Measurements from ENCODE around the gene SYNGAP1.
"Not testable (repeated sequence)": the region's sequence is repeated elsewhere in the genome, so short reads cannot be mapped to it uniquely, and the experiment has no call there.

The SYNGAP1 gene

DNA sequence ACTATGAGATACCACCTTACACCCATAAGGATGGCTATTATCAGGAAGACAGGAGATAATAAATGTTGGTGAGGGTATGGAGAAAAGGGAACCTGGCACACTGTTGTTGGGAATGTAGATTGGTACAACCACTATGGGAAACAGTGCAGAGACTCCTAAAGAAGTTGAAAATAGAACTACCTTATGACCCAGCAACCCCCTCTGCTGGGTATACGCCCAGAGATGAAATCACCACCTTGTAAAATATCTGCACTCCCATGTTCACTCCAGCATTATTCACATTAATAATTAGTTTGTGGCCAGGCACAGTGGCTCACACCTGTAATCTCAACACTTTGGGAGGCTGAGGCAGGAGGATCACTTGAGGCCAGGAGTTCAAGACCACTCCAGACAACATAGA lies 61.3 kb downstream of the SYNGAP1 start:
- no peak for DNase-seq (ENCODE audit: low read depth)

DNA sequence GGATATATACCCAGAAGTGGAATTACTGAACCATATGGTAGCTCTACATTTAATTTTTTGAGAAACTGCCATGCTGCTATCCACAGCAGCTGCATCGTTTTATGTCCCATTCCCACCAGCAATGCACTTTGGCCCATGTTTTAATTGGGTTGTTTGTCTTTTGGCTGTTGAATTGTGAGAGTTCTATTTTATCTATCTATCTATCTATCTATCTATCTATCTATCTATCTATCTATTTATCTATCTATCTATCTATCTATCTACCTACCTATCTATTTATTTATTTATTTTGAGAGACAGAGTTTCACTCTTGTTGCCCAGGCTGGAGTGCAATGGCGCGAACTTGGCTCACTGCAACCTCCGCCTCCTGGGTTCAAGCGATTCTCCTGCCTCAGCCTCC lies 62.8 kb downstream of the SYNGAP1 start:
- not testable (repeated sequence) for DNase-seq (ENCODE audit: low read depth)

DNA sequence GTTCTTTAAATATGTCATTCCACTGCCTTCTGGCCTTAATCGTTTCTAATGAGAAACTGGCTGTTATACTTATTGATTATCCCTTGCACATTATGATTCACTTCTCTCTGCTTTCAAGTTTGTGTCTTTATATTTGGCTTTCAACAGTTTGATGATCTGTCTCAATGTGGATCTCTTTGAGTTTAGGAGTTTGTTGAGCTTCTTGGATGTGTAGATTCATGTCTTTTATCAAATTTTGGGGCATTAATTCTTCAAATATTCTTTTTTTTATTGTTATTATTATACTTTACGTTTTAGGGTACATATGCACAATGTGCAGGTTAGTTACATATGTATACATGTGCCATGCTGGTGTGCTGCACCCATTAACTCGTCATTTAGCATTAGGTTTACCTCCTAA lies 63.8 kb downstream of the SYNGAP1 start:
- DNase-seq (ENCODE audit: low read depth), result no peak

DNA sequence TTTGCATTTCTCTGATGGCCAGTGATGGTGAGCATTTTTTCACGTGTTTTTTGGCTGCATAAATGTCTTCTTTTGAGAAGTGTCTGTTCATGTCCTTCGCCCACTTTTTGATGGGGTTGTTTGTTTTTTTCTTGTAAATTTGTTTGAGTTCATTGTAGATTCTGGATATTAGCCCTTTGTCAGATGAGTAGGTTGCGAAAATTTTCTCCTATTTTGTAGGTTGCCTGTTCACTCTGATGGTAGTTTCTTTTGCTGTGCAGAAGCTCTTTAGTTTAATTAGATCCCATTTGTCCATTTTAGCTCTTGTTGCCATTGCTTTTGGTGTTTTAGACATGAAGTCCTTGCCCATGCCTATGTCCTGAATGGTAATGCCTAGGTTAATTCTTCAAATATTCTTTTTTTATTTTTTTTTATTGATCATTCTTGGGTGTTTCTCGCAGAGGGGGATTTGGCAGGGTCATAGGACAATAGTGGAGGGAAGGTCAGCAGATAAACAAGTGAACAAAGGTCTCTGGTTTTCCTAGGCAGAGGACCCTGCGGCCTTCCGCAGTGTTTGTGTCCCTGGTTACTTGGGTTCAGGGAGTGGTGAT lies 64.9 kb downstream of the SYNGAP1 start:
- not testable (repeated sequence) for DNase-seq (ENCODE audit: low read depth)

DNA sequence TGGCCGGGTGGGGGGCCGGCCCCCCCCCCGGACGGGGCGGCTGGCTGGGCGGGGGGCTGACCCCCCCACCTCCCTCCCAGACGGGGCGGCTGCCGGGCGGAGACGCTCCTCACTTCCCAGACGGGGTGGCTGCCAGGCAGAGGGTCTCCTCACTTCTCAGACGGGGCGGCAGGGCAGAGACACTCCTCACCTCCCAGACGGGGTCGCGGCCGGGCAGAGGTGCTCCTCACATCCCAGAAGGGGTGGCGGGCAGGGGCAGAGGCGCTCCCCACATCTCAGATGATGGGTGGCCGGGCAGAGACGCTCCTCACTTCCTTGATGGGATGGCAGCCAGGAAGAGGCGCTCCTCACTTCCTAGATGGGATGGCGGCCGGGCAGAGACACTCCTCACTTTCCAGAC lies 65.8 kb downstream of the SYNGAP1 start:
- not testable (repeated sequence) for DNase-seq (ENCODE audit: low read depth)

- DNase-seq (ENCODE audit: low read depth), result no peak
These were observed 68.5 kb downstream of the SYNGAP1 start for GRCh38 chr6:33488339-33488738.

GRCh38 chr6:33490198-33490597 lies 70.3 kb downstream of the SYNGAP1 start:
- DNase-seq (ENCODE audit: low read depth), result no peak

- no peak for DNase-seq (ENCODE audit: low read depth)
These were observed 70.8 kb downstream of the SYNGAP1 start for GRCh38 chr6:33490621-33491020.

- no peak for DNase-seq (ENCODE audit: low read depth)
These were observed 72.2 kb downstream of the SYNGAP1 start for GRCh38 chr6:33492093-33492492.

- DNase-seq (ENCODE audit: low read depth), result no peak
These were observed 77.3 kb downstream of the SYNGAP1 start for GRCh38 chr6:33497157-33497556.

DNA sequence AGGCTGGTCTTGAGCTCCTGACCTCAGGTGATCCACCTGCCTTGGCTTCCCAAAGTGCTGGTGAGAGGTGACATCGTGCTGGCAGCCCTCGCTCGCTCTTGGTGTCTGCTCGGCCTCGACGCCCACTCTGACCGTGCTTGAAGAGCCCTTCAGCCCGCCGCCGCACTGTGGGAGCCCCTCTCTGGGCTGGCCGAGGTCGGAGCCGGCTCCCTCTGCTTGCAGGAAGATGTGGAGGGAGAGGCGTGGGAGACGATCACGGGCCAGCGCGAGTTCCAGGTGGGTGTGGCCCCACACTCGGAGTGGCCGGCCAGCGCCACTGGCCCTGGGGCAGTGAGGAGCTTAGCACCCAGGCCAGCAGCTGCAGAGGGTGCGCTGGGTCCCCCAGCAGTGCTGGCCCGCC lies 82.6 kb downstream of the SYNGAP1 start:
- no peak for DNase-seq (ENCODE audit: low read depth)

DNA sequence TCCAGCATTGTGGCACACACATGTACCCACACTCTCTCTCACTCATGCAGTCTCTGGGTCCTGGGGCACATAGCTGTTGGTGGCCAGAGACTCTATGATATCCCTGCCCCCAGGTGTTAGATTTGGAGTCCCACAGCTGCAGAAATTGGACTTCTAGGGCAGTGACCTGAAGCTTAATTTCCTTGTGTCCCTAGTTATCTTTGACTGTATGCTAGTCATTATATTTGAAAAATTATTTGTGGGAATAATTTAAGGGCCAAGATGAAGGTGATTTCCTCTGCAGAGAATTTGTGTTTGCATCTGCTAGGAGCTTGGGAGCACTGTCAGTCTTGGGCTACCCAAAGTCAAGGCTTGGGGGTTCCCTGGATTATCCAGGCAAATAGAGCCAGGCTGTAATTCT lies 84.6 kb downstream of the SYNGAP1 start:
- no peak for DNase-seq (ENCODE audit: low read depth)

Measured in fibroblast of the conjunctiva (primary cell).